K562 (cell line): Measurements from ENCODE around the gene TMEM167A. TPM values are rescaled to one million over a fixed set of nuclear protein-coding genes. Genes with fewer than 3 reads are reported as not detected.

ENCODE experiments used
- ATAC-seq: fragments of 200-7000 bp; cut with Tn5 transposase; 3 replicates; pipeline ENCODE4 v1.9.1; 2020; ENCODE audit warnings: moderate library complexity
- BruUV-seq: library from RNA; stranded (reverse); fragments of 400-500 nt; replicated peaks from 2 replicates; lab custom pipeline; 2021; lab: Mats Ljungman, UMichigan
- CTCF ChIA-PET: fragments of 300-600 bp; formaldehyde crosslinking; extraction: SDS; loops from one replicate; lab custom pipeline; 2021; ENCODE audit warnings: low intra/inter-chr PET ratio; lab: Yijun Ruan, JAX
- POLR2A ChIA-PET: fragments of 300-600, 350-650 bp; sonication (Branson Sonifier 250); formaldehyde crosslinking; extraction: SDS; loops from one replicate; lab custom pipeline; 2021; ENCODE audit warnings: antibody characterized with exemption, inconsistent platforms; lab: Yijun Ruan, JAX
- DNase-seq, 4 experiments: peaks; one replicate each; pipeline versions ENCODE4 v3.0.0 to v3.0.0-alpha.2; 2011 to 2018; ENCODE audit warnings: low spot score in 3 of 4, mixed read lengths in 3 of 4; ENCODE audit errors: extremely low read depth in 1 of 4
- FAIRE-seq: peaks from 2 replicates; lab custom pipeline; 2011; peaks lifted over from hg19 to GRCh38; lab: Jason Lieb, UNC
- H2AFZ ChIP-seq: 2 replicates; pipeline ENCODE4 v1.6.0; 2011; ENCODE audit warnings: low read depth, low read length, control low read depth, inconsistent platforms
- H3K27ac ChIP-seq: fragments of 200-600 bp; 3 replicates; pipeline ENCODE4 v1.8.0; 2011; ENCODE audit warnings: low read depth, mild to moderate bottlenecking, control low read depth, inconsistent platforms, low read length, moderate library complexity, mixed read lengths; ENCODE audit errors: extremely low read depth
- H3K27me3 ChIP-seq, 2 experiments: fragments of 300-600 bp in 1 of 2; 2 replicates in 1 of 2; 3 replicates in 1 of 2; pipeline versions ENCODE4 v1.6.0 to v1.8.0; 2011; ENCODE audit warnings: inconsistent platforms in 2 of 2, low read length in 2 of 2, mild to moderate bottlenecking in 1 of 2, mixed read lengths in 1 of 2, moderate library complexity in 1 of 2; ENCODE audit not compliant: control insufficient read depth in 2 of 2, insufficient read depth in 2 of 2
- H3K36me3 ChIP-seq: fragments of 300-600 bp; 3 replicates; pipeline ENCODE4 v1.8.0; 2011; ENCODE audit warnings: mild to moderate bottlenecking, low read length, inconsistent platforms; ENCODE audit not compliant: control insufficient read depth, insufficient read depth
- H3K4me1 ChIP-seq, 2 experiments: fragments of 200-600 bp in 1 of 2; replicated peaks in 1 of 2; 2 replicates in 1 of 2; 3 replicates in 1 of 2; pipeline versions ENCODE4 v1.5.1 to v1.8.0; 2011; ENCODE audit warnings: inconsistent platforms in 2 of 2, low read length in 2 of 2, mild to moderate bottlenecking in 1 of 2, mixed read lengths in 1 of 2, moderate library complexity in 1 of 2; ENCODE audit not compliant: control insufficient read depth in 2 of 2, insufficient read depth in 2 of 2
- H3K4me2 ChIP-seq: 2 replicates; pipeline ENCODE4 v1.6.1; 2011; ENCODE audit warnings: low read length, control low read depth, inconsistent platforms, mixed read lengths; ENCODE audit not compliant: insufficient read depth
- H3K4me3 ChIP-seq: fragments of 200-600 bp; sonication (generic), shearing (Covaris generic); 2 replicates; pipeline ENCODE4 v1.5.1; 2016; ENCODE audit warnings: control low read depth, inconsistent platforms
- H3K79me2 ChIP-seq: fragments of 200-600 bp; 3 replicates; pipeline ENCODE4 v1.8.0; 2011; ENCODE audit warnings: low read length, inconsistent platforms; ENCODE audit not compliant: control insufficient read depth, insufficient read depth
- H3K9ac ChIP-seq, 2 experiments: 2 replicates each; pipeline versions ENCODE4 v1.6.0 to v1.6.1; 2011; ENCODE audit warnings: low read depth in 2 of 2, low read length in 2 of 2, control low read depth in 1 of 2, inconsistent platforms in 1 of 2, mild to moderate bottlenecking in 1 of 2, mixed read lengths in 1 of 2; ENCODE audit not compliant: insufficient read depth in 1 of 2
- H3K9me1 ChIP-seq: one replicate; pipeline ENCODE4 v1.6.0; 2011; ENCODE audit warnings: inconsistent platforms, mild to moderate bottlenecking, low read length, moderate library complexity; ENCODE audit not compliant: control insufficient read depth, insufficient read depth
- H3K9me3 ChIP-seq: replicated peaks from 2 replicates; pipeline ENCODE4 v1.5.1; 2011; ENCODE audit warnings: low read depth, low read length, inconsistent platforms; ENCODE audit not compliant: control insufficient read depth, insufficient read depth
- H4K20me1 ChIP-seq: replicated peaks from 2 replicates; pipeline ENCODE4 v1.6.1; 2011; ENCODE audit warnings: low read length, inconsistent platforms, mixed read lengths; ENCODE audit not compliant: control insufficient read depth, insufficient read depth
- BDP1 ChIP-seq: IDR thresholded peaks from 3 replicates; pipeline ENCODE4 v1.6.1; 2011; ENCODE audit not compliant: insufficient read length, insufficient read depth
- EHMT2 ChIP-seq: fragments of 450-650 bp; IDR thresholded peaks from 2 replicates; pipeline ENCODE4 v1.6.1; 2018; ENCODE audit warnings: antibody characterized with exemption
- ESRRA ChIP-seq: fragments of 450-650 bp; IDR thresholded peaks from 2 replicates; pipeline ENCODE4 v1.6.1; 2014; ENCODE audit warnings: low read depth, mild to moderate bottlenecking, moderate library complexity, borderline replicate concordance
- HNRNPUL1 ChIP-seq: fragments of 200-400 bp; formaldehyde crosslinking; IDR thresholded peaks from 2 replicates; pipeline ENCODE4 v1.6.1; 2017; ENCODE audit warnings: low read length
- MEIS2 ChIP-seq: fragments of 450-650 bp; IDR thresholded peaks from 2 replicates; pipeline ENCODE4 v1.6.1; 2014; ENCODE audit warnings: mild to moderate bottlenecking; ENCODE audit not compliant: partially characterized antibody
- RUNX1 ChIP-seq: sonication (generic); IDR thresholded peaks from 2 replicates; pipeline ENCODE4 v1.6.1; 2016; ENCODE audit warnings: antibody characterized with exemption, low read depth
- SP1 ChIP-seq: sonication (generic); formaldehyde crosslinking; IDR thresholded peaks from 2 replicates; pipeline ENCODE4 v1.8.1; 2022; ENCODE audit warnings: mild to moderate bottlenecking, missing genetic modification reagents
- TAF9B ChIP-seq: fragments of 450-650 bp; IDR thresholded peaks from 2 replicates; pipeline ENCODE4 v1.6.1; 2018; ENCODE audit warnings: mild to moderate bottlenecking; ENCODE audit not compliant: partially characterized antibody
- TSC22D4 ChIP-seq: fragments of 450-650 bp; IDR thresholded peaks from 2 replicates; pipeline ENCODE4 v1.6.1; 2016; ENCODE audit warnings: missing genetic modification characterization, missing biosample characterization, control low read depth
- ZNF551 ChIP-seq: fragments of 250-450 bp; sonication (Bioruptor Pico); IDR thresholded peaks from 2 replicates; pipeline ENCODE4 v1.5.0; 2021; ENCODE audit warnings: mild to moderate bottlenecking, moderate library complexity
- ZZZ3 ChIP-seq: fragments of 450-650 bp; IDR thresholded peaks from 2 replicates; pipeline ENCODE4 v1.6.1; 2016; ENCODE audit warnings: antibody characterized with exemption, mild to moderate bottlenecking, moderate library complexity
- WGBS: fragments of 100-300 bp; shearing (Covaris generic); methylation state at CpG from one replicate; pipeline ENCODE4 v1.1.6; 2016; ENCODE audit warnings: low coverage, mixed read lengths; ENCODE audit not compliant: insufficient coverage; ENCODE audit errors: missing lambda C conversion rate; 5-methylcytosine and 5-hydroxymethylcytosine counted together
- in situ Hi-C: fragments of 300-500 bp; cut with MboI; formaldehyde crosslinking; loops from 4 replicates; pipeline ENCODE4 v1.15.0; 2018; ENCODE audit warnings: inconsistent platforms, mixed read lengths
- intact Hi-C: fragments of 100-400 bp; cut with micrococcal nuclease; formaldehyde crosslinking; loops from 2 replicates; pipeline ENCODE4 v1.14.2; 2022
- polyA plus RNA-seq, 8 experiments: library from polyadenylated mRNA; depleted of rRNA in 4 of 8; stranded (reverse) in 5 of 8; unstranded in 3 of 8; fragments of >200 nt; fragmentation: Nextera tagmentation in 2 of 8; fragmentation: Illumina TruSeq in 1 of 8; extraction: Ambion mirVana in 2 of 8; extraction: Trizol in 1 of 8; gene quantifications; 2 replicates each; pipeline versions ENCODE4 v1.2.1 to v1.2.3, GENCODE V29; 2011 to 2014; ENCODE audit warnings: inconsistent platforms in 1 of 8, missing spikeins in 1 of 8
- total RNA-seq, 7 experiments: library from RNA; depleted of rRNA in 6 of 7; stranded (reverse); fragments of >200 nt in 6 of 7; fragmentation: Illumina TruSeq in 2 of 7; extraction: Trizol in 2 of 7; gene quantifications; 2 replicates each; pipeline versions ENCODE4 v1.2.1 to v1.2.3, GENCODE V29; 2011 to 2021; ENCODE audit warnings: low replicate concordance in 1 of 7
- TF ChIP-seq, protein P1 (sequence below): fragments of 450-650 bp; formaldehyde crosslinking; conservative IDR thresholded peaks from 2 replicates; pipeline ENCODE4 v1.4.0; 2022; ENCODE audit warnings: mild to moderate bottlenecking, missing genetic modification characterization

The TMEM167A gene
- total and polyA plus RNA-seq, 9 of the 15 experiments (the other 6 are each of a cell fraction or from before 2014, with no cell fraction given), result 35.3 to 458 (median 110) TPM

DNA sequence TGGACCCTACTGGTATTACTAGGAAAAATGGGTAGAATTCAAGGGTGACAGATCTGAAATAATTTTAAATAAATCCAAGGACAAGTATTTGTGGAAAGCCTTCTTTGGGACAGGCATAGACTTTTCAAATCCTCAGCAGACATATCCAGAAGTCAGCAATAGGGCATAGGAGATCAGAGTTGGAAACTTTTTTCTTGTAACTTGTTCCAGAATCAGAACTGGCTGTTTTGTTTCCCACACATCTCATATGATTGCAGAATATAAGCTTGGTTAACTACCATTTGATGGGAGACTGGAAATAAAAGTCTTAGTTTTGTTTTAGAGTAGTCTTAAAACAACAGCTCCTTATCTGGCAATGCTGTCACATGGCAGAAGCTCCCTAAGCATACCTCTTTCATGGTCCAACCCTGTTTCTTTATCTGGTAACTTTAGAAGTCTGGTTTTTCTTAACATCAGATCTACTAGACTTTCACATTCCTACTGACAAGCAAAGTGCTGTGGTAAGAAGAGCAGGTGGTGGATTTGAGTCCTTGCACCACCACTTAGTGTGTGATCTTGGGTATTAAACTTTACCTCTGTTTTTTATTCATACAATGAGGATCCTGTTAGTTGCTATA lies 25.3 kb upstream of the TMEM167A start (continued):
- no peak for TF ChIP-seq HNRNPUL1
- TF ChIP-seq EHMT2, result no peak
- no peak for TF ChIP-seq BDP1
- TF ChIP-seq RUNX1, result no peak
- TF ChIP-seq, all 486 proteins: peak for 7

DNA sequence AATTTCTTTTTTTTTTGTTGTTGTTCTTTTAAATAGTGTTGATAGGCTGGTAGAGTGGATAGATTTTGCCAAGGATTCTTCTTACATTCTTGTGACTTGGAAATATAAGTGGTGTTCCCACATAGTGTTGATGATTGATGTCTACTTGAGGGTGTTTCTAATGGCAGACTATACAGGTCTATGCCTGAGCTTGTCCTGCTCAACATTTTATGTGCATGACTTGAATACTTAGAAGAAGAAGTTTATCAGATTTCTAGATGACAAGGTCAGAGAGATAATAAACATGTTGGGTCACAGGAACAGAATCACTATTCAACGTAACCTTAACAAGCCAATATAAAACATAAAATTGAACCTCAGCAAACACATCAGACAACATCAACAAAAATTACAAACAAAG lies 24.3 kb upstream of the TMEM167A start:
- no peak overlapping the region for H3K9ac ChIP-seq
- H3K27me3 ChIP-seq, result no peaks in the 10 kb centered on the region
- WGBS, result 31% methylated on average over 1 of the region's 1 CpG
- H3K4me3 ChIP-seq, result no peak overlapping the region
- no peaks in the 10 kb centered on the region for H3K9me1 ChIP-seq
- in situ Hi-C loops, result no loop called here
- no peak overlapping the region for H2AFZ ChIP-seq
- POLR2A ChIA-PET, result no interaction called here
- no peak overlapping the region for H3K4me2 ChIP-seq
- CTCF ChIA-PET, result no interaction called here
- no peaks in the 10 kb centered on the region for H4K20me1 ChIP-seq
- intact Hi-C loops, result no loop called here
- ATAC-seq, result no peak
- H3K79me2 ChIP-seq, result no peaks in the 10 kb centered on the region
- no peaks in the 10 kb centered on the region for H3K9me3 ChIP-seq
- H3K27ac ChIP-seq, result no peak overlapping the region
- no peak for DNase-seq
- peaks cover 4 to 25% of the 10 kb centered on the region in 2 experiments; a peak in 3 of 5 replicates for H3K4me1 ChIP-seq
- no peaks in the 10 kb centered on the region for H3K36me3 ChIP-seq
- no TSS peak for BruUV-seq
- TF ChIP-seq ZNF551 (CRISPR knock-in tag) (no peak), TSC22D4 (tag) (no peak), ESRRA (0 out of 2 replicates have a peak, but pooled peaks have one; percentile 16), MEIS2 (peak; percentile 33), ZZZ3 (no peak), TAF9B (peak; percentile 5), SP1 (CRISPR knock-in tag) (no peak)
- TF ChIP-seq, protein P1, sequence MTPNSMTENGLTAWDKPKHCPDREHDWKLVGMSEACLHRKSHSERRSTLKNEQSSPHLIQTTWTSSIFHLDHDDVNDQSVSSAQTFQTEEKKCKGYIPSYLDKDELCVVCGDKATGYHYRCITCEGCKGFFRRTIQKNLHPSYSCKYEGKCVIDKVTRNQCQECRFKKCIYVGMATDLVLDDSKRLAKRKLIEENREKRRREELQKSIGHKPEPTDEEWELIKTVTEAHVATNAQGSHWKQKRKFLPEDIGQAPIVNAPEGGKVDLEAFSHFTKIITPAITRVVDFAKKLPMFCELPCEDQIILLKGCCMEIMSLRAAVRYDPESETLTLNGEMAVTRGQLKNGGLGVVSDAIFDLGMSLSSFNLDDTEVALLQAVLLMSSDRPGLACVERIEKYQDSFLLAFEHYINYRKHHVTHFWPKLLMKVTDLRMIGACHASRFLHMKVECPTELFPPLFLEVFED (CRISPR knock-in tag), result no peak
- no peak for FAIRE-seq
